ENCODE results near the gene WDR90.

DNA sequence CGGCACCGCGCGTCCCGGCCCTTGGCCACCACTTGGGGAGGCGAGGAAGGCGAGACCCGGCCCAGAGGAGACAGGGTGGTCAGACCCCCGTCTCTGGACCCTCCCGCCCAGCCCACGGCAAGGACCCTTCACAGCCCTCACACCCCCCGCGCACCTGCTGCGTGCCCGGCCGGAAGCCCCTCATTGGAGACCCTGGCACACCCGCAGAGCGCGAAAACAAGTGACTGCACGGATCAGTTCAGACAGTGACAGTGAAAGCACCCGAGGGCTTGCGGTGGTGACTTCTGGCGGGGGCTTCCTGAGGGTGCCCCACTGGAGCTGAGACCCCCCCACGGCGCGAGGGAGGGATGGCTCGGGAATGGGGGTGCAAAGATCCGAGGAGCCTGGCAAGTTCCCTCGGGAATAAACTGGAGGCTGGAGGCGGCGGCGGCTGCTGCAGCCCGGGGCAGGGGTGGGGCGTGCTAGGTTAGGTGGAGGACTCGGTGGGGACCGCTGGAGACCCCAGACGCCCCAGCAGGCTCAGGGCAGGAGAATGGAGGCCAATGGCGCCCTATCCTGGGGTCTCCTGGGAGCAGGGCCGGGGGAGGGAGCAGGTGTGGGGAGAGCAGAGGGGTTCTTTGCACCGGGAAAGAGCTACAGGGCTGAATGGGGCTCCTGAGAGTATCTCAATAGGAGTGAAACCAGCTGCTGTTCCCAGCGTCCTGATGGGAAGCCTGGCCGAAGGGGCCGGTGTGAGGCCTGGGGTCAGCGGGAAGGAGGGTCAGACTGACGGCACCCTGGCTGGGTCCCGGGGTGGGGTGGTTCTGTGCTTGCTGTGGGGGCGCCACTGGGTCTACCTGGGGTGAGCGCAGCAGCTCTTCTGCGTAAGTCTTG lies 57.3 kb downstream of the WDR90 start:
- no peak for TF ChIP-seq POLR2AphosphoS5 (IDR thresholded peaks at IDR 0.05; ENCODE audit: low read length)
- TF ChIP-seq CBFB (IDR thresholded peaks at IDR 0.05; ENCODE audit: low read depth): no peak
- TF ChIP-seq EZH2 (IDR thresholded peaks at IDR 0.05; ENCODE audit: borderline replicate concordance, control insufficient read depth, low read depth, low read length): no peak
- TF ChIP-seq, protein P1, sequence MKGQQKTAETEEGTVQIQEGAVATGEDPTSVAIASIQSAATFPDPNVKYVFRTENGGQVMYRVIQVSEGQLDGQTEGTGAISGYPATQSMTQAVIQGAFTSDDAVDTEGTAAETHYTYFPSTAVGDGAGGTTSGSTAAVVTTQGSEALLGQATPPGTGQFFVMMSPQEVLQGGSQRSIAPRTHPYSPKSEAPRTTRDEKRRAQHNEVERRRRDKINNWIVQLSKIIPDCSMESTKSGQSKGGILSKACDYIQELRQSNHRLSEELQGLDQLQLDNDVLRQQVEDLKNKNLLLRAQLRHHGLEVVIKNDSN (IDR thresholded peaks at IDR 0.05; ENCODE audit: borderline replicate concordance, extremely low read length, insufficient read depth, low read depth, low read length): no peak
